ENCODE results near the gene MYO18B.

Gene MYO18B

DNA sequence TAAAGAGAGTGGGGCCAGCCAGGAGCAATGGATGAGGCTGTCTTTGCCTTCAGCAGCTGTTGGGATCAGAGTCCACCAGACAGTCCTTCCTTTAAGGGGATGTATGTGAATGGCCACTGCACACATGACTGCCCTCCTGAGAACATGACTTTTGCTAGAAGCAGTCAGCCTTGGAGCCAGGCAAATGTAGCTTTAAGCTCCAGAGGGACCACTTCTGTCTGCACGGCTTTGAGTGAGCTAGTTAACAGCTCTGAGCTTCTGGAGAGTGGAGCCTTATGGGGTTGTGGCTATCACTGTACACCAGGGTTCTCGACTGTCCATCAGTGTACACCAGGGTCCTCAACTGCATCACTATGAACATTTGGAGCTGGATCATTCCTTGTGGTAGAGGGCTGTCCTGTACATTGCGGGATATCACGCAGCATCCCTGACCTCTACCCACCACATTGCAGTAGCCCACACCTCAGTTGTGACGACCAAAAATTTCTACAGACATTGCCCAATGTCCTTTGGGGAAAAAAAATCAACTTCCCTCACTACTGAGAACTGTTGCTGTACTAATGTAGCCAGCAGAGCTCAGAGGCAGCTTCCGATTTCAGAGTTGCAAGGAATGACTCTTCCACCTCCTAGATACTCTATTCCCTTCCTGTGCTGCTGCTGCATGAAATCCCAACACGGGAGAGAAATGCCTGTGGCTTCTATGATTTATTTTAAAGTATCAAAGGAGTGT, 169.4 kb downstream of the MYO18B start:
- DNase-seq = no peak

- peak; percentile 76 for DNase-seq
Measured at GRCh38 chr22:25919452-25919851, 177.5 kb downstream of the MYO18B start.

- no peak for DNase-seq
Measured at GRCh38 chr22:25922141-25922540, 180.2 kb downstream of the MYO18B start.

DNA sequence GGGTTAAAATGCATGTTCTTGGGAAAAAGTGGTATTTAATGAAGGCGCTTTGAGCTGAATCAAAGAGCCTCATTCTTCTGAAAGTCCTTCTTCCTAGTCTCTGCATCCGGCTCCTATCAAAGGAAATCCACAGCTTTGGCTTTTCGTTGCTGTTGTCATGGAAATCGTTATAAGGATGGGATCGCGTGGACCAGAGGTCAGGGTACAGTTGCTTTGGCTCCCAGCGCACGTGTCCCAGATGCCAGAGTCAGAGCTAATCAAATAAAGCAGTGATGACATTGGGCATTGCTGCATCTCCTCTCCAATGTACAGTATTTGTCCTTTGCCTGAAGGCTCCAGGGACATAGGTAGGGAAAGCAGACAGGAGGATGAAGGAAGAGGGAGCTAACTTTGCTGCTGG, 181.9 kb downstream of the MYO18B start:
- DNase-seq = no peak

DNA sequence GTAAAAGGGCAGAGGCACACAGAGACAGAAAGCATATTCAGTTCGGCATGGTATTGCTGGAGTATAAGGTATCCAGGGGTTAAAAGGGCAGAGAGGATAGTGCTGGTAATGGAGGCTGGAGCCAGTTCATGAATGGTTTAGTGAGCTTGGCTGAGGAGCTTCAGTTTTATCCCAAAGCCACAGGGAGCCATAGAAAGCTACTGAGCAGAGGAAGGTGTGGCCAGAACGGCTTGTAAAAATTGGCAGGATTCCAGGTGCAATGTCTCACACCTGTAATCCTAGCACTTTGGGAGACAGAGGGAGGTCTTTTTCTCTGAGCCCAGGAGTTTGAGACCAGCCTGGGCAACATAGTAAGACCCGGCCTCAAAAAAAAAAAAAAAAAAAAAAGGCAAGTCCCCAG, 186.1 kb downstream of the MYO18B start:
- peak; percentile 63 for DNase-seq

DNA sequence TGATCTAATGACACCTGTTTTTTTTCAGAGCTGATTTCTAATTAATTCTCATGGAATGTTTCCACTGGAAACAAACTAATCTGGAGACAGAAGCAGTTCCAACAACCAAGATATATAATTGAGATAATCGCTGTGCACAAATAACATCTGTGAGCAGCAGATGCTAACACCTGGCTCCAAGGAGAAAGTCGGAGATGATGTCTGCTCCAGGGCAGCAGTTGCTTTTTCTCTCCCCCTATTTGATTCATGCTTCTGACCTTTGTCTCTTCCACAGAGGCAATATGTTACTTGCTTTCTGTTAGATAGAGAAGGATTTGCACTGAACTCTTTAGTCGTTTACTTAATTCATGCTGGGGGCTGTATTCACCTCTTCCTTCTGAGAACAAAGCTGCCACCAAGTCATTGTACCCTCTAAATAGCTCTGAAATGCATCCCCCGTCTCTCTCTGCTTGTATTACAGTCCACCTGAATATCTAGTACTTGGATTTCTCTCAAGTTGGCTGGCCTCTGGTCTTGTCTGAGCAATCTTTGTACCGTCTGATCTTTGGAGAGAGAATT, 187.4 kb downstream of the MYO18B start:
- DNase-seq = peak; percentile 44

GRCh38 chr22:25930083-25930482, 188.1 kb downstream of the MYO18B start:
- peak; percentile 42 for DNase-seq

- peak; percentile 98 for DNase-seq
Measured at GRCh38 chr22:25930788-25931310, 188.9 kb downstream of the MYO18B start.

GRCh38 chr22:25933158-25933788, 191.3 kb downstream of the MYO18B start:
- DNase-seq = no peak

- no peak for DNase-seq
Measured at GRCh38 chr22:25935266-25936058, 193.5 kb downstream of the MYO18B start.

DNA sequence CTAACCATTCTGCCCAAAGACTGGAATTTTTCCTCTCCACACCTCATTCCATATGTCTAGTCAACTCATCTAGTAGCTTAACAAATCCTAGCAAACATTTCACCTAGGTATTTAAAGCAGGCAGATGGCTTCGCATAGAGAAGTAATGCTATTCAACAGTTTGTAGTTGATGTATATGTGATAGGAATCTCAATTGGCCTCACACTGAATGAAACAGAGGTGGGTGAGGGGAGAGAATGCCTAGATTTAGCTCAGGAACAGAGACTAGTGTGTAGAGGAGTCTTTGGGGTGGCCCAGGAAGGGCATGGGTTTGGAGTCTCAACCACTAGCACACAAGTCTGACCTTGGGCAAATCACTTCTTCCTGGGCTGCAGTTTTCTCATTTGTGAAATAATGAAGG, 196.2 kb downstream of the MYO18B start:
- no peak for DNase-seq

DNA sequence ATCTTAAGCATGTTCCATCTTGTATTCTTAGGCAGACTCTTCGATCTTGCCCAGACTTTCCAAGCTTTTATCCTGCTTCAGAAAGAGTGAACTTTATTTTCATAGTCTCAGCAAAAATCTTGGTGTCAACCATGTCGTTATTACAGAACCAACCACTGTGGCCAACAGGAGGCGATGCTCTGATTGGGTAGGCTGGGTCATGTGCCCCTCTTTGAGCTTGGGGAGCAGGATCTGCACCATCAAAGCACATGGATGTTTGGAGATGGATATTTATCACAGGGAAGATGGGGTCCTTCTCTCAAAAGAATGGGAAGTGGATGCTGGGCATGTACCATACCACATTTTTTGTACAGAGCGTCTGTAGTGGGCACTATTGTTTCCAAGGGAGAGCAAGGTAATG, 197.4 kb downstream of the MYO18B start:
- no peak for DNase-seq

GRCh38 chr22:25940479-25940878, 198.5 kb downstream of the MYO18B start:
- DNase-seq = peak; percentile 29

GRCh38 chr22:25941365-25941960, 199.5 kb downstream of the MYO18B start:
- DNase-seq = no peak

- DNase-seq = no peak
Measured at GRCh38 chr22:25942115-25942855, 200.3 kb downstream of the MYO18B start.

GRCh38 chr22:25942856-25943411, 200.9 kb downstream of the MYO18B start:
- DNase-seq = peak; percentile 99

DNA sequence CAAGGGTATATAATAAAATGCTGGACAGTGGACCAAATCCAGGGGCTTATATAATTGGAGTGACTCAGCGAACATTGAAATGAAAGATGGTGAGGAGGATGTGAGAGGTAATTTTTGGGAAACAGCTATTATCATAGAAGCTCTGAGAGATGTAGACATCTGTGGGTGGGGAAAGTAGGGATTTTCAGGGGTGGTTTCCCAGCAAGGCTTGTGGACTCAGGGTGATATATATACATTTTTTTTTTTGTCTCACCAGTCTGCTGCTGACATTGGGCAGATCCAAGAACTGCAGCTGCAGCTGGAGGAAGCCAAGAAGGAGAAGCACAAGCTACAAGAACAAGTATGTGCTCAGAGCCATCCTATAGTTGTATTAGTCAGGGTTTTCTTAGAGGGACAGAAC, 208.1 kb downstream of the MYO18B start:
- no peak for DNase-seq

- no peak for DNase-seq
Measured at GRCh38 chr22:25953276-25953675, 211.3 kb downstream of the MYO18B start.

- peak; percentile 73 for DNase-seq
Measured at GRCh38 chr22:25953919-25954318, 211.9 kb downstream of the MYO18B start.

GRCh38 chr22:25955323-25955722, 213.3 kb downstream of the MYO18B start:
- no peak for DNase-seq

GRCh38 chr22:25956801-25957200, 214.8 kb downstream of the MYO18B start:
- no peak for DNase-seq
